LNCaP clone FGC (cell line): ENCODE data around the gene LRRC4C.

ENCODE experiments used
- DNase-seq: peaks from one replicate; pipeline ENCODE4 v3.0.0-alpha.2; 2011; ENCODE audit warnings: low read depth
- H3K4me3 ChIP-seq: 2 replicates; pipeline ENCODE4 v1.5.1; 2011; ENCODE audit warnings: mild to moderate bottlenecking, low read depth, low read length, control low read depth
- TF ChIP-seq, protein P1 (sequence below): IDR thresholded peaks from 2 replicates; pipeline ENCODE4 v1.5.1; 2012; ENCODE audit warnings: mild to moderate bottlenecking; ENCODE audit not compliant: control insufficient read depth, insufficient read depth; ENCODE audit errors: extremely low read depth

LRRC4C gene

DNA sequence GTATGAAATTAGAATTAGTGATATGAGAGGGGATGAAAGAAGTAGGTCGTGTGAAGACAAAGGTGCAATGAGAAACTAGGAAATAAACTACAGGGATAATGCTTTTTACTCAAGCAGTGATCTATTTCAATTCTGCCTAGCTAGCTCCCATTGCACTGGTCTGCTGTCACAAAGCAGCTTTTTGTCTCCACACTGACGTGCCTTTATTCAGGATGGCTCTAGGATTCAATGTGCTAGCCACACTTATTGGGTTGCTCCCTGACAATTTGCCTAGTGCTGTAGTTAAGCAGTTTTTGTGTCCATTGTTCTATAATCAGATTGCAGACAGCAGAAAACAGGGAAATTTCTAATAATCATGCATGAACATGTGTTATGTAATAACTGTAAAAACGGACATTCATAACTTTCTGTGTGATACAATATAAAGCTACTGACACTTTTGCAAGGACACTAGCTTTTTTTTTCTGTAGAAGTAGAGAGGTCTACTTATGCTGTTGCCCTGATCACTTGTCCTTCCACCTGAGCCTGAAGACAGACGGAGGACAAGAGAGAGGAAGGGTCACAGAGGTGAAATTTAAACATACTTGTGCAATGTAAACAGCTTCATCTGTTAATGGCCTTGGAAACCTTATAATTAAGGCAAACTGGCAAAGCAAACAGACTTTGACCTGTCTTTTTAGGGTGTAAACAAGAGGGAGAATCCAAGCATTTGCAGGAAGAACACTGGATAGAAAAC is 269.6 kb downstream of the LRRC4C start:
- DNase-seq = no peak
- no peak overlapping the region for H3K4me3 ChIP-seq
- TF ChIP-seq, protein P1, sequence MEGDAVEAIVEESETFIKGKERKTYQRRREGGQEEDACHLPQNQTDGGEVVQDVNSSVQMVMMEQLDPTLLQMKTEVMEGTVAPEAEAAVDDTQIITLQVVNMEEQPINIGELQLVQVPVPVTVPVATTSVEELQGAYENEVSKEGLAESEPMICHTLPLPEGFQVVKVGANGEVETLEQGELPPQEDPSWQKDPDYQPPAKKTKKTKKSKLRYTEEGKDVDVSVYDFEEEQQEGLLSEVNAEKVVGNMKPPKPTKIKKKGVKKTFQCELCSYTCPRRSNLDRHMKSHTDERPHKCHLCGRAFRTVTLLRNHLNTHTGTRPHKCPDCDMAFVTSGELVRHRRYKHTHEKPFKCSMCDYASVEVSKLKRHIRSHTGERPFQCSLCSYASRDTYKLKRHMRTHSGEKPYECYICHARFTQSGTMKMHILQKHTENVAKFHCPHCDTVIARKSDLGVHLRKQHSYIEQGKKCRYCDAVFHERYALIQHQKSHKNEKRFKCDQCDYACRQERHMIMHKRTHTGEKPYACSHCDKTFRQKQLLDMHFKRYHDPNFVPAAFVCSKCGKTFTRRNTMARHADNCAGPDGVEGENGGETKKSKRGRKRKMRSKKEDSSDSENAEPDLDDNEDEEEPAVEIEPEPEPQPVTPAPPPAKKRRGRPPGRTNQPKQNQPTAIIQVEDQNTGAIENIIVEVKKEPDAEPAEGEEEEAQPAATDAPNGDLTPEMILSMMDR = no peak

DNA sequence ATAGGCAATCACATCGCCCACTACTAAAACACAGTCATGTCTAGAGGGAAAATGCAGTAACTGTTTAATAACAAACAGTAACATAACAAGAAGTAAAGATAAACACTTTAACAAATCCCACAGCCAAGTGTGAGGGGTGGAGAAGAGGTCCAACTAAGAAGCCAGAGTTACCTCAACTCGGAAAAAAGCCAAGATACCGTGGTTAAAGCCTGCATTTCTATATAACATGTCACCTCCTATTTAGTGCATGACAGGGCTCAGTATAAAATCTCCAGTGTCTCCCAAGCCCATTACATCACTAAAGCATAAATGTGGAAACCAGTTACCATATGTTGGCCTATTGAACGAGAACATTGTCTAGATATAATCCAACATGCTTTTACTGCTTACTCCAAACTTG is 281.7 kb downstream of the LRRC4C start:
- TF ChIP-seq, protein P1 = no peak
- H3K4me3 ChIP-seq = no peak overlapping the region
- no peak for DNase-seq

DNA sequence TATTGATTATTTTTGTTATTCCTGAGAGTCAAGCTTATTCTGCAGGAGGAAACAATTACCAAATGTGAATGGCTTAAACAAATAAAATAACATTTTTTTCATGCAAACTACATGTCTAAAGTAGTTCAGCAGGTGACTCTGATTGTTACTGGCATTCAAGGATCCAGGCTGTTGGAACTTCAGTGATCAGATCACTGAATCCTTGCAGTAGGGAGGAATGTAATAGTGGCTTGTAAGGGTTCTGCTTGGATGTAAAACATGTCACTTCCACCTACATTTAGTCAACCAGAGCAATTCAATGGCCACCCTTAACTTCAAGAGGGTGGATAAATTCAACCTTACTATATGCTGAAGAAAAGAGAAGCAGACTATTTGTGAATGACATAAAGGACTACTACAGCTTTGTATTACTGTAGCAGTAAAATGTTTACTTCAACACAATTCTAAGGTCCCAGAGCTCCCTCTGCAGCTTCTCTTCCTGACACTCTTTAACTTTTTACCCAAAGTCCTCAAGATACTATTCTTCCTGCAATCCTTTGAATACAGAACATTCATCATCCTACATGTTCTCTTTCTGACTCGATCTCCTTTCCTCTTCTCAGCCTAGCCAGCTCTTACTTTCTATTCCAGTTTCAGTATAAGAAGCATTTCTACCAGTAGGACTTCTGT is 284.0 kb downstream of the LRRC4C start:
- TF ChIP-seq, protein P1 = peak; percentile 40; the same call in 1 of the 2 replicates
- peak; percentile 15 for DNase-seq
- H3K4me3 ChIP-seq = no peak overlapping the region

DNA sequence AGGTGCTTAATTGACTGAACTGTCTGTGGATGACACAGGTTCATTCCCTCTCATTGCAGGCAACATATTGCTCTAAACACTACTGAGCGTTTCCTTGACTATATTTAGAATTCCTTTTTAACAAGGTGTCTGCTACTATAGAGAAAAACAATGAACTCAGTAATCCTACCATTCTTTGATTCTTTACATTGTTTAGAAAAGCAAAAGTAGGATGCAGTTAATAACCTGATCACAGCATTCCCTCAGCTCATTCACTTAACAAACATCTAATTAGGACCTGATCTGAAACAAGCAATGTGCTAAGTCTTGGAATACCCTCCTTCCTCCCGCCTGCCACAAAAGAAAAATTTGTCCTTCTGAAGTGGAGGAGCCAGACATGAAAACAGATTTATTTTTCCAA is 313.1 kb downstream of the LRRC4C start:
- TF ChIP-seq, protein P1 = no peak
- H3K4me3 ChIP-seq = no peak overlapping the region
- DNase-seq = no peak

DNA sequence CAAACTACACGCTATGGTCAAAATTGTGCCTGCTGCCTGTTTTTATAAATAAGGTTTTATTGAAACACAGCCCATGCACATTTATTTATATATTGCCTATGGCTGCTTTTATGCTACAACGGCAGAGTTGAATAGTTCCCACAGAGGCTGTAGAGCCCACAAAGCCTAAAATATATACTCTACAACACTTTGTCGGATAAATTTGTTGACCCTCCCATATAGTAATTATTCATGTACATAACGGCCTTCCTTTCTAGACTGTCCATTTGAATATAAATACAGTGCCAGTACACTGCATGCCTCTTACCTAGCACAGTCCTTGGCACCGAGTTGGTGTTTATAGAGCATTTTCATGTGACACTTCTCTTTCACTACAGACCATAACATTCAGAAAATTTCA is 314.0 kb downstream of the LRRC4C start:
- no peak for DNase-seq
- TF ChIP-seq, protein P1 = no peak
- H3K4me3 ChIP-seq = no peak overlapping the region

DNA sequence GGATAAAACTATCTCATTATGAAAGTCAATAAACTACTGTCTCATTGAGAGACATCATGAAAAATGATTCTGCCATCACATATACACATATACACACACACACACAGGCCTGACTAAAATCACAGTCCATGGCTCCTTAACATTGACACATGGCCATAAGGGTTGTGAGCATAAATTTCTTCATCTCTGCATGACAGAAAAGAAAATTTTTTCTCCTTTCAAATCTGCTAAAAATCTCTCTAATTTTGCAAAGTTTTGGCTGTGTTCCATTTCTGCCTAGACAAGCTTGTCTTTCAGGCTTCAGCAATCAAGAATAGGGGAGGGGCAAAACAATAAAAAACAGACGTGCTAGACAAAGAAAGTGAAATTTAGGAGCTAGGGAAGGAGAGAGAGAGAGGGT is 324.5 kb downstream of the LRRC4C start:
- TF ChIP-seq, protein P1 = no peak
- H3K4me3 ChIP-seq = no peak overlapping the region
- no peak for DNase-seq

DNA sequence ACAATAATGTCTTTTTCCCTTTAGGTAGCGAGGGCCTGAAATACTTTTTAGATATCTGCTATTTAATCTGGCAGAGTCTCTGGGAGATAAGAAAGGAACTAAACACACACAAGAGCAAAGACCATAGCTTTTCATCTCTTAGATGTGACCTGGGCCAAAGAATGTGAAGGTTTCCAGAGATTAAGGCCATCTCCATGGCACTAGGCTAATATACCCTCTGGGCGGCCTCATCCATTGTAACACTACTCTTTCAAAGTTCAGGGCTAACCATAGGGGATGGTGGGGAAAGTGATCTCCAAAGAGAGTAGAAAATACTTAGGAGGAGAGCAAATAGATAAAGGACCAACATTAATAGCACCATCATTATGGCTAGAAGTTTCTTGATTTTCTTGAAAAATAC is 326.4 kb downstream of the LRRC4C start:
- TF ChIP-seq, protein P1 = no peak
- no peak overlapping the region for H3K4me3 ChIP-seq
- no peak for DNase-seq
